ENCODE measurements around the gene NES. TPM values are rescaled to one million over a fixed set of nuclear protein-coding genes. Genes with fewer than 3 reads are reported as not detected.
A peak's percentile ranks its signal among the peaks of the same experiment; 100 is the strongest.

Gene NES
- total RNA-seq, 1 experiment from 2014 or later, result 168 TPM

GRCh38 chr1:156664046-156664766 lies 13.0 kb downstream of the NES start:
- H3K18ac ChIP-seq (ENCODE audit: insufficient read length, low read depth, low read length), result peak overlapping the region; percentile 70
- H3K56ac ChIP-seq (ENCODE audit: insufficient read length, low read depth, low read length), result no peak overlapping the region
- Mint-ChIP-seq H3K9me3 (no peaks in the 10 kb centered on the region; a peak in 1 of 5 replicates), H3K27ac (peak overlapping the region; percentile 74 to 93 (median 86)), H3K4me1 (peaks cover 91 to 96% of the 10 kb centered on the region in 2 experiments), H3K36me3 (ENCODE audit: insufficient read depth in 1 of 3, low read depth in 3 of 3) (no peaks in the 10 kb centered on the region; a peak in 1 of 7 replicates), H3K4me3 (peak overlapping the region in 1 of 2 experiments; percentile 65; a peak in 4 of 5 replicates), H3K27me3 (ENCODE audit: low read depth) (peaks cover 10% of the 10 kb centered on the region)
- WGBS (ENCODE audit: extremely low coverage, insufficient read length, low lambda C conversion rate), result no CpG with 5 or more reads among the region's 5 CpGs
- no peak overlapping the region for H3K9ac ChIP-seq (ENCODE audit: extremely low read depth, insufficient read length, low read length)
- H4K5ac ChIP-seq (ENCODE audit: insufficient read length, low read depth, low read length), result no peak overlapping the region
- H4K20me1 ChIP-seq (ENCODE audit: control insufficient read depth, insufficient read depth, insufficient read length), result no peaks in the 10 kb centered on the region
- no peak overlapping the region for H4K8ac ChIP-seq (replicated peaks; ENCODE audit: insufficient read length, low read depth, low read length)
- H2AFZ ChIP-seq (ENCODE audit: low read length), result no peak overlapping the region
- no peak overlapping the region for H4K91ac ChIP-seq (ENCODE audit: insufficient read length, low read depth, low read length)
- H2BK120ac ChIP-seq (ENCODE audit: low read depth, low read length, poor library complexity, severe bottlenecking), result no peak overlapping the region
- TF ChIP-seq CTCF (conservative IDR thresholded peaks at IDR 0.05), result no peak
- peak; percentile 61 for DNase-seq
- no peak overlapping the region for H3K27ac ChIP-seq (ENCODE audit: insufficient read length, low read depth, low read length)
- peak overlapping the region; percentile 7 for H3K4me2 ChIP-seq (ENCODE audit: insufficient read depth, insufficient read length, low read length)
- H2BK15ac ChIP-seq (ENCODE audit: low read depth, low read length), result no peak overlapping the region
- H2AK5ac ChIP-seq (ENCODE audit: insufficient read length, low read length), result no peak overlapping the region
- no peaks in the 10 kb centered on the region for H3K79me1 ChIP-seq (ENCODE audit: insufficient read depth, low read depth, low read length, poor library complexity, severe bottlenecking)
- no peaks in the 10 kb centered on the region for H3K27me3 ChIP-seq (ENCODE audit: insufficient read depth, low read length)
- no peaks in the 10 kb centered on the region for H3K79me2 ChIP-seq (ENCODE audit: insufficient read depth, low read length)
- peak overlapping the region; percentile 46 for H3K14ac ChIP-seq (ENCODE audit: insufficient read depth, low read length)
- H2BK20ac ChIP-seq (ENCODE audit: low read depth, low read length, poor library complexity, severe bottlenecking), result no peak overlapping the region
- H3K4me1 ChIP-seq (ENCODE audit: insufficient read depth, low read length), result peaks cover 23% of the 10 kb centered on the region; the same call in 1 of the 2 replicates
- H3K23me2 ChIP-seq (ENCODE audit: insufficient read length, low read depth, low read length, poor library complexity, severe bottlenecking), result no peaks in the 10 kb centered on the region
- no peak overlapping the region; the same call in 1 of the 2 replicates for H3K4ac ChIP-seq (ENCODE audit: low read depth, low read length)
- no peaks in the 10 kb centered on the region for H3K9me3 ChIP-seq (ENCODE audit: control insufficient read depth, low read depth, low read length)
- H3T11ph ChIP-seq (ENCODE audit: low read length), result no peak overlapping the region
- no peak overlapping the region for H3K23ac ChIP-seq (ENCODE audit: insufficient read length, low read depth, low read length)
- no peak overlapping the region for H2BK5ac ChIP-seq (ENCODE audit: insufficient read length, low read length)
- peak overlapping the region; percentile 7 for H2BK12ac ChIP-seq (ENCODE audit: insufficient read length, low read depth, low read length)

Data from H9 (cell line).